ENCODE measurements around the gene TMIGD2.
"Not testable (repeated sequence)": the region's sequence is repeated elsewhere in the genome, so short reads cannot be mapped to it uniquely, and the experiment has no call there.

The TMIGD2 gene

GRCh38 chr19:4302243-4302640 is at the start of gene TMIGD2:
Gene TMIGD2, minus strand, starts transcription at chr19:4302389. Its CDS starts 4 bp downstream, at chr19:4302385.
- Mint-ChIP-seq H3K27ac (peak within 1 kb of the TSS; percentile 94), H3K4me3 (peak within 1 kb of the TSS; percentile 84), H3K36me3 (peaks cover 6% of the 10 kb centered on the region), H3K27me3 (peaks cover 3% of the 10 kb centered on the region), H3K9me3 (no peaks in the 10 kb centered on the region), H3K4me1 (peaks cover 57% of the 10 kb centered on the region)
- peak; percentile 63 for DNase-seq
- CTCF ChIA-PET, result interaction anchor here (0.9 kb wide), 1 partner anchor 35 kb away, joined by 3 read pairs; no protein-coding TSS in a partner anchor

- Mint-ChIP-seq H3K4me1 (peaks cover 5% of the 10 kb centered on the region), H3K27me3 (no peaks in the 10 kb centered on the region), H3K27ac (no peak overlapping the region), H3K36me3 (peaks cover 13% of the 10 kb centered on the region), H3K9me3 (no peaks in the 10 kb centered on the region), H3K4me3 (no peak overlapping the region)
- CTCF ChIA-PET, result interaction anchor here (1.1 kb wide), 1 partner anchor 84 kb away, joined by 4 read pairs; no protein-coding TSS in a partner anchor
- DNase-seq, result no peak
Observed at GRCh38 chr19:4350726-4351125, 48.5 kb upstream of the TMIGD2 start.

- Mint-ChIP-seq H3K4me3 (no peak overlapping the region), H3K27ac (peak overlapping the region; percentile 65), H3K27me3 (no peaks in the 10 kb centered on the region), H3K9me3 (no peaks in the 10 kb centered on the region), H3K36me3 (peaks cover 17% of the 10 kb centered on the region), H3K4me1 (peaks cover 9% of the 10 kb centered on the region)
- CTCF ChIA-PET, result interaction anchor here (1.0 to 1.1 kb wide), 2 partner anchors 83 to 119 kb away, joined by 3 to 4 read pairs; no protein-coding TSS in a partner anchor
- DNase-seq, result no peak
Observed at GRCh38 chr19:4350111-4350510, 47.9 kb upstream of the TMIGD2 start.

- not testable (repeated sequence) for DNase-seq, H3K27me3 Mint-ChIP-seq, H3K4me3 Mint-ChIP-seq, H3K9me3 Mint-ChIP-seq
- CTCF ChIA-PET, result interaction anchor here (1.0 kb wide), 1 partner anchor 119 kb away, joined by 3 read pairs; no protein-coding TSS in a partner anchor
- Mint-ChIP-seq H3K36me3 (peaks cover 17% of the 10 kb centered on the region), H3K4me1 (peaks cover 11% of the 10 kb centered on the region), H3K27ac (peak overlapping the region; percentile 69)
Observed at GRCh38 chr19:4349225-4349624, 47.0 kb upstream of the TMIGD2 start.

GRCh38 chr19:4347521-4347920 is 45.3 kb upstream of the TMIGD2 start:
- DNase-seq, result no peak
- no peaks in the 10 kb centered on the region for H3K9me3 Mint-ChIP-seq
- H3K4me1 Mint-ChIP-seq, result peaks cover 20% of the 10 kb centered on the region
- H3K4me3 Mint-ChIP-seq, result no peak overlapping the region
- H3K27me3 Mint-ChIP-seq, result no peaks in the 10 kb centered on the region
- CTCF ChIA-PET, result interaction anchor here (1.4 kb wide), 1 partner anchor 81 kb away, joined by 5 read pairs; no protein-coding TSS in a partner anchor
- H3K36me3 Mint-ChIP-seq, result peaks cover 16% of the 10 kb centered on the region
- peak overlapping the region; percentile 24 for H3K27ac Mint-ChIP-seq

GRCh38 chr19:4346020-4346383 is 43.8 kb upstream of the TMIGD2 start:
- H3K4me1 Mint-ChIP-seq, result peaks cover 26% of the 10 kb centered on the region
- CTCF ChIA-PET, result interaction anchor here (1.1 to 1.5 kb wide), 2 partner anchors 63 to 79 kb away, joined by 3 to 4 read pairs; no protein-coding TSS in a partner anchor
- DNase-seq, result no peak
- H3K27ac Mint-ChIP-seq, result no peak overlapping the region
- H3K4me3 Mint-ChIP-seq, result no peak overlapping the region
- H3K9me3 Mint-ChIP-seq, result no peaks in the 10 kb centered on the region
- H3K36me3 Mint-ChIP-seq, result peaks cover 16% of the 10 kb centered on the region
- no peaks in the 10 kb centered on the region for H3K27me3 Mint-ChIP-seq

- CTCF ChIA-PET, result interaction anchor here (1.5 kb wide), 1 partner anchor 78 kb away, joined by 4 read pairs; no protein-coding TSS in a partner anchor
- H3K27ac Mint-ChIP-seq, result no peak overlapping the region
Observed at GRCh38 chr19:4345342-4346019, 43.3 kb upstream of the TMIGD2 start.

GRCh38 chr19:4343370-4344307 is 41.5 kb upstream of the TMIGD2 start, which contains the start of gene MPND:
Gene MPND, plus strand, starts transcription at chr19:4343562. Its CDS starts 32 bp downstream, at chr19:4343594.
- H3K36me3 Mint-ChIP-seq, result peaks cover 13% of the 10 kb centered on the region
- H3K9me3 Mint-ChIP-seq, result no peaks in the 10 kb centered on the region
- H3K27me3 Mint-ChIP-seq, result no peaks in the 10 kb centered on the region
- H3K4me3 Mint-ChIP-seq, result peak within 1 kb of the TSS; percentile 89
- DNase-seq, result peak; percentile 96
- peaks cover 36% of the 10 kb centered on the region for H3K4me1 Mint-ChIP-seq
- peak within 1 kb of the TSS; percentile 93 for H3K27ac Mint-ChIP-seq
- CTCF ChIA-PET, result interaction anchor here (0.7 to 3.1 kb wide), 8 partner anchors 9 to 95 kb away, joined by 3 to 22 read pairs (median 4); partner anchors contain the start of gene CHAF1A

More at GRCh38 chr19:4345342-4346019, 43.3 kb upstream of the TMIGD2 start:
- H3K4me3 Mint-ChIP-seq, result peak overlapping the region; percentile 44
- DNase-seq, result no peak
- no peaks in the 10 kb centered on the region for H3K9me3 Mint-ChIP-seq
- H3K4me1 Mint-ChIP-seq, result peaks cover 29% of the 10 kb centered on the region
- H3K36me3 Mint-ChIP-seq, result peaks cover 15% of the 10 kb centered on the region
- no peaks in the 10 kb centered on the region for H3K27me3 Mint-ChIP-seq

- H3K27ac Mint-ChIP-seq, result peak overlapping the region; percentile 93
- peak; percentile 97 for DNase-seq
- peak overlapping the region; percentile 89 for H3K4me3 Mint-ChIP-seq
Observed at GRCh38 chr19:4342615-4343369, 40.6 kb upstream of the TMIGD2 start.

GRCh38 chr19:4342314-4342614 is 40.1 kb upstream of the TMIGD2 start:
- Mint-ChIP-seq H3K9me3 (no peaks in the 10 kb centered on the region), H3K36me3 (peaks cover 9% of the 10 kb centered on the region), H3K4me1 (peaks cover 44% of the 10 kb centered on the region)

More at GRCh38 chr19:4342615-4343369, 40.6 kb upstream of the TMIGD2 start:
- Mint-ChIP-seq H3K4me1 (peaks cover 43% of the 10 kb centered on the region), H3K27me3 (no peaks in the 10 kb centered on the region), H3K9me3 (no peaks in the 10 kb centered on the region), H3K36me3 (peaks cover 11% of the 10 kb centered on the region)
- CTCF ChIA-PET, result interaction anchor here (0.7 to 3.1 kb wide), 5 partner anchors 9 to 87 kb away, joined by 3 to 22 read pairs (median 4); no protein-coding TSS in a partner anchor

GRCh38 chr19:4338441-4339355 is 36.5 kb upstream of the TMIGD2 start, which contains the start of gene STAP2:
Gene STAP2, minus strand, starts transcription at chr19:4338827. Its CDS starts 74 bp downstream, at chr19:4338753.
- peaks cover 3% of the 10 kb centered on the region for H3K9me3 Mint-ChIP-seq
- CTCF ChIA-PET, result interaction anchor here (1.3 kb wide), 1 partner anchor 14 kb away, joined by 4 read pairs; no protein-coding TSS in a partner anchor
- H3K4me1 Mint-ChIP-seq, result peaks cover 33% of the 10 kb centered on the region
- no peaks in the 10 kb centered on the region for H3K27me3 Mint-ChIP-seq
- peak within 1 kb of the TSS; percentile 79 for H3K4me3 Mint-ChIP-seq
- H3K27ac Mint-ChIP-seq, result peak within 1 kb of the TSS; percentile 87
- peak; percentile 60 for DNase-seq
- peaks cover 3% of the 10 kb centered on the region for H3K36me3 Mint-ChIP-seq

More at GRCh38 chr19:4342314-4342614, 40.1 kb upstream of the TMIGD2 start:
- CTCF ChIA-PET, result interaction anchor here (0.7 to 3.1 kb wide), 5 partner anchors 8 to 86 kb away, joined by 3 to 22 read pairs (median 4); no protein-coding TSS in a partner anchor
- Mint-ChIP-seq H3K27me3 (no peaks in the 10 kb centered on the region), H3K4me3 (peak overlapping the region; percentile 89), H3K27ac (peak overlapping the region; percentile 93)
- no peak for DNase-seq

- H3K4me1 Mint-ChIP-seq, result peaks cover 33% of the 10 kb centered on the region
- H3K36me3 Mint-ChIP-seq, result peaks cover 3% of the 10 kb centered on the region
- H3K27ac Mint-ChIP-seq, result peak overlapping the region; percentile 87
- DNase-seq, result no peak
- peak overlapping the region; percentile 79 for H3K4me3 Mint-ChIP-seq
- peaks cover 3% of the 10 kb centered on the region for H3K9me3 Mint-ChIP-seq
- CTCF ChIA-PET, result interaction anchor here (1.3 kb wide), 1 partner anchor 14 kb away, joined by 4 read pairs; no protein-coding TSS in a partner anchor
- no peaks in the 10 kb centered on the region for H3K27me3 Mint-ChIP-seq
Observed at GRCh38 chr19:4337906-4338440, 35.8 kb upstream of the TMIGD2 start.
